Islet precursor cell (in vitro differentiated cells): ENCODE results near the gene C15orf61.

Experiments used
- DNase-seq: peaks from one replicate; pipeline ENCODE4 v3.0.0-alpha.2; 2018

Gene C15orf61

GRCh38 chr15:67515090-67515489 is 5.8 kb upstream of the C15orf61 start:
- no peak for DNase-seq

GRCh38 chr15:67515557-67515956 is 5.4 kb upstream of the C15orf61 start:
- no peak for DNase-seq

- no peak for DNase-seq
Observed at GRCh38 chr15:67520321-67521028, 456 bp upstream of the C15orf61 start.

- no peak for DNase-seq
Observed at GRCh38 chr15:67521783-67522568, 1.0 kb downstream of the C15orf61 start.

- no peak for DNase-seq
Observed at GRCh38 chr15:67523330-67523729, 2.4 kb downstream of the C15orf61 start.

- no peak for DNase-seq
Observed at GRCh38 chr15:67524235-67524634, 3.3 kb downstream of the C15orf61 start.

- DNase-seq: no peak
Observed at GRCh38 chr15:67528513-67528912, 7.6 kb downstream of the C15orf61 start.

GRCh38 chr15:67531379-67531914 is 10.5 kb downstream of the C15orf61 start:
- DNase-seq: no peak

- DNase-seq: no peak
Observed at GRCh38 chr15:67533873-67534272, 12.9 kb downstream of the C15orf61 start.

- no peak for DNase-seq
Observed at GRCh38 chr15:67534360-67534759, 13.4 kb downstream of the C15orf61 start.

- no peak for DNase-seq
Observed at GRCh38 chr15:67537771-67538170, 16.8 kb downstream of the C15orf61 start.

GRCh38 chr15:67542420-67543347 is 21.8 kb downstream of the C15orf61 start, which contains the start of gene MAP2K5:
MAP2K5 (plus strand) TSS chr15:67542703; CDS start chr15:67543336, 633 bp downstream.
- DNase-seq: peak; percentile 86

- DNase-seq: peak; percentile 61
Observed at GRCh38 chr15:67543348-67543718, 22.4 kb downstream of the C15orf61 start.

GRCh38 chr15:67544475-67544874 is 23.5 kb downstream of the C15orf61 start:
- DNase-seq: no peak

- DNase-seq: no peak
Observed at GRCh38 chr15:67545864-67546263, 24.9 kb downstream of the C15orf61 start.

- DNase-seq: no peak
Observed at GRCh38 chr15:67547064-67547463, 26.1 kb downstream of the C15orf61 start.

GRCh38 chr15:67547836-67548235 is 26.9 kb downstream of the C15orf61 start:
- DNase-seq: no peak

GRCh38 chr15:67548236-67548852 is 27.4 kb downstream of the C15orf61 start:
- no peak for DNase-seq

GRCh38 chr15:67548862-67549651 is 28.1 kb downstream of the C15orf61 start:
- DNase-seq: peak; percentile 58

GRCh38 chr15:67549736-67550135 is 28.8 kb downstream of the C15orf61 start:
- no peak for DNase-seq

- no peak for DNase-seq
Observed at GRCh38 chr15:67550522-67550921, 29.6 kb downstream of the C15orf61 start.
